ENCODE measurements around the gene MAMDC4. TPM values are rescaled to one million over a fixed set of nuclear protein-coding genes. Genes with fewer than 3 reads are reported as not detected.

Gene MAMDC4
- total and polyA plus RNA-seq, 2 of the 13 experiments (the other 11 are each of a cell fraction or from before 2014, with no cell fraction given): 6.0 to 6.8 TPM

- TF ChIP-seq ZNF337 (CRISPR knock-in tag; IDR thresholded peaks at IDR 0.05; ENCODE audit: borderline replicate concordance, low read depth) (no peak), PAX8 (CRISPR knock-in tag; IDR thresholded peaks at IDR 0.05; ENCODE audit: borderline replicate concordance) (no peak), ZNF784 (CRISPR knock-in tag; IDR thresholded peaks at IDR 0.05; ENCODE audit: borderline replicate concordance) (no peak; the same call in 1 of the 2 replicates), RFX3 (CRISPR knock-in tag; IDR thresholded peaks at IDR 0.05) (no peak), KDM5B (CRISPR knock-in tag; IDR thresholded peaks at IDR 0.05; ENCODE audit: borderline replicate concordance) (no peak; the same call in 1 of the 2 replicates), ZIK1 (CRISPR knock-in tag; IDR thresholded peaks at IDR 0.05; ENCODE audit: borderline replicate concordance, low read depth) (no peak; the same call in 1 of the 2 replicates), SOX13 (IDR thresholded peaks at IDR 0.05) (no peak), SOX13 (CRISPR knock-in tag; conservative IDR thresholded peaks at IDR 0.05 in 1 of 2, IDR thresholded peaks at IDR 0.05 in 1 of 2) (peak in 1 of 2 experiments; percentile 3; a peak in 1 of 4 replicates), TOPORS (CRISPR knock-in tag; IDR thresholded peaks at IDR 0.05) (no peak), CREB1 (IDR thresholded peaks at IDR 0.05) (peak; percentile 49), CREB1 (CRISPR knock-in tag; IDR thresholded peaks at IDR 0.05) (no peak), ELF1 (CRISPR knock-in tag; IDR thresholded peaks at IDR 0.05) (peak; percentile 67), SNAPC2 (CRISPR knock-in tag; IDR thresholded peaks at IDR 0.05) (peak; percentile 69; the same call in 1 of the 2 replicates), GABPB1 (CRISPR knock-in tag; IDR thresholded peaks at IDR 0.05) (peak; percentile 79), ZNF510 (CRISPR knock-in tag; IDR thresholded peaks at IDR 0.05; ENCODE audit: low read depth) (peak; percentile 72; the same call in 1 of the 2 replicates), ARNT (IDR thresholded peaks at IDR 0.05) (no peak), HNRNPH1 (optimal IDR thresholded peaks at IDR 0.05; ENCODE audit: low read depth, low read length) (peak; percentile 74), ZNF878 (CRISPR knock-in tag; IDR thresholded peaks at IDR 0.05) (no peak), KDM3A (CRISPR knock-in tag; IDR thresholded peaks at IDR 0.05; ENCODE audit: low read depth) (no peak), TGIF2 (CRISPR knock-in tag; IDR thresholded peaks at IDR 0.05) (peak; percentile 70), ZNF816 (CRISPR knock-in tag; IDR thresholded peaks at IDR 0.05; ENCODE audit: borderline replicate concordance) (no peak)
- TF ChIP-seq, protein P1, sequence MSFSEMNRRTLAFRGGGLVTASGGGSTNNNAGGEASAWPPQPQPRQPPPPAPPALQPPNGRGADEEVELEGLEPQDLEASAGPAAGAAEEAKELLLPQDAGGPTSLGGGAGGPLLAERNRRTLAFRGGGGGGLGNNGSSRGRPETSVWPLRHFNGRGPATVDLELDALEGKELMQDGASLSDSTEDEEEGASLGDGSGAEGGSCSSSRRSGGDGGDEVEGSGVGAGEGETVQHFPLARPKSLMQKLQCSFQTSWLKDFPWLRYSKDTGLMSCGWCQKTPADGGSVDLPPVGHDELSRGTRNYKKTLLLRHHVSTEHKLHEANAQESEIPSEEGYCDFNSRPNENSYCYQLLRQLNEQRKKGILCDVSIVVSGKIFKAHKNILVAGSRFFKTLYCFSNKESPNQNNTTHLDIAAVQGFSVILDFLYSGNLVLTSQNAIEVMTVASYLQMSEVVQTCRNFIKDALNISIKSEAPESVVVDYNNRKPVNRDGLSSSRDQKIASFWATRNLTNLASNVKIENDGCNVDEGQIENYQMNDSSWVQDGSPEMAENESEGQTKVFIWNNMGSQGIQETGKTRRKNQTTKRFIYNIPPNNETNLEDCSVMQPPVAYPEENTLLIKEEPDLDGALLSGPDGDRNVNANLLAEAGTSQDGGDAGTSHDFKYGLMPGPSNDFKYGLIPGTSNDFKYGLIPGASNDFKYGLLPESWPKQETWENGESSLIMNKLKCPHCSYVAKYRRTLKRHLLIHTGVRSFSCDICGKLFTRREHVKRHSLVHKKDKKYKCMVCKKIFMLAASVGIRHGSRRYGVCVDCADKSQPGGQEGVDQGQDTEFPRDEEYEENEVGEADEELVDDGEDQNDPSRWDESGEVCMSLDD (CRISPR knock-in tag; IDR thresholded peaks at IDR 0.05; ENCODE audit: borderline replicate concordance): no peak
- TF ChIP-seq, protein P2, sequence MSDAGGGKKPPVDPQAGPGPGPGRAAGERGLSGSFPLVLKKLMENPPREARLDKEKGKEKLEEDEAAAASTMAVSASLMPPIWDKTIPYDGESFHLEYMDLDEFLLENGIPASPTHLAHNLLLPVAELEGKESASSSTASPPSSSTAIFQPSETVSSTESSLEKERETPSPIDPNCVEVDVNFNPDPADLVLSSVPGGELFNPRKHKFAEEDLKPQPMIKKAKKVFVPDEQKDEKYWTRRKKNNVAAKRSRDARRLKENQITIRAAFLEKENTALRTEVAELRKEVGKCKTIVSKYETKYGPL (CRISPR knock-in tag; IDR thresholded peaks at IDR 0.05): no peak
- TF ChIP-seq, protein P3, sequence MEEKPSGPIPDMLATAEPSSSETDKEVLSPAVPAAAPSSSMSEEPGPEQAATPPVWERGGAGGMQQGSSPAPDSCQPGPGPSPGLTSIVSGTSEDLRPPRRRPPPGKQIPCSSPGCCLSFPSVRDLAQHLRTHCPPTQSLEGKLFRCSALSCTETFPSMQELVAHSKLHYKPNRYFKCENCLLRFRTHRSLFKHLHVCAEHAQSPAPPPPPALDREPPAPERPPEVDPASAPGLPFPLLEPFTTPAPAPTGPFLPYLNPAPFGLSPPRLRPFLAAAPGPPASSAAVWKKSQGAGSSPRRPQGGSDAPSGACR (CRISPR knock-in tag; IDR thresholded peaks at IDR 0.05): 0 out of 2 replicates have a peak, but pooled peaks have one; percentile 82
Observed at GRCh38 chr9:136849038-136849959, 2.8 kb upstream of the MAMDC4 start, which contains the start of gene PHPT1 (continued).
